ENCODE data around the gene NGEF. TPM values are rescaled to one million over a fixed set of nuclear protein-coding genes. Genes with fewer than 3 reads are reported as not detected.

Gene NGEF
- total RNA-seq, 4 donors from 2014 or later, result 4.0 to 16.5 (median 6.2) TPM

DNA sequence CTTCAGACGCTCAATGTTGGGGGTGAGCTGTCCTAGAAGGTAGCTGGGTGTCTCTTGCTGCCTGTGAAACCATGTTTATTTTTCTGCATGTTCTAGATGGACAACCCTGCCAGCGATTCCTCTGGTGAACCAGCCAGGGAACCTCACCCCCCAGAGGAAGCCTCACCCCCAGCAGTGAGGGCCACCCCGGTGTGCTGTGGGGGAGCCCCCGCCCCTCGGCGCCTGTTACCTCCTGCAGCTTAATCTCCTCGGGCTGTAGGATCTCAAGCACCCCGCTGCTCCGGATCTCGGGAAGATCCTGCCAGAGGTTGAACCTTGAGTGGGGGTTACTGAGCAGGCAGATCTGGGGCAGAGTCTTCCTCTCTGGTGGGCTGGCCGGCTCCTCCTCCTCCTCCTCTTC lies 93.0 kb downstream of the NGEF start:
- no peak overlapping the region for H3K27ac ChIP-seq
- no peaks in the 10 kb centered on the region for H3K9me3 ChIP-seq
- peaks cover 0 to 6% (median 0%) of the 10 kb centered on the region in 3 donors for H3K4me1 ChIP-seq
- DNase-seq, result no peak
- intact Hi-C loops (cut with DNase I), result no loop called here
- WGBS, 2 donors, result 100% methylated on average over 2 of the region's 11 CpGs; no CpG with 5 or more reads in 1 of the 2 donors
- no peak for TF ChIP-seq POLR2A (IDR thresholded peaks at IDR 0.05)
- TF ChIP-seq, protein P1, sequence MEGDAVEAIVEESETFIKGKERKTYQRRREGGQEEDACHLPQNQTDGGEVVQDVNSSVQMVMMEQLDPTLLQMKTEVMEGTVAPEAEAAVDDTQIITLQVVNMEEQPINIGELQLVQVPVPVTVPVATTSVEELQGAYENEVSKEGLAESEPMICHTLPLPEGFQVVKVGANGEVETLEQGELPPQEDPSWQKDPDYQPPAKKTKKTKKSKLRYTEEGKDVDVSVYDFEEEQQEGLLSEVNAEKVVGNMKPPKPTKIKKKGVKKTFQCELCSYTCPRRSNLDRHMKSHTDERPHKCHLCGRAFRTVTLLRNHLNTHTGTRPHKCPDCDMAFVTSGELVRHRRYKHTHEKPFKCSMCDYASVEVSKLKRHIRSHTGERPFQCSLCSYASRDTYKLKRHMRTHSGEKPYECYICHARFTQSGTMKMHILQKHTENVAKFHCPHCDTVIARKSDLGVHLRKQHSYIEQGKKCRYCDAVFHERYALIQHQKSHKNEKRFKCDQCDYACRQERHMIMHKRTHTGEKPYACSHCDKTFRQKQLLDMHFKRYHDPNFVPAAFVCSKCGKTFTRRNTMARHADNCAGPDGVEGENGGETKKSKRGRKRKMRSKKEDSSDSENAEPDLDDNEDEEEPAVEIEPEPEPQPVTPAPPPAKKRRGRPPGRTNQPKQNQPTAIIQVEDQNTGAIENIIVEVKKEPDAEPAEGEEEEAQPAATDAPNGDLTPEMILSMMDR (IDR thresholded peaks at IDR 0.05), result no peak
- H3K27me3 ChIP-seq, result peaks cover 0 to 33% (median 0%) of the 10 kb centered on the region in 4 donors
- H3K4me3 ChIP-seq, result no peak overlapping the region
- H3K36me3 ChIP-seq, result peaks cover 0 to 8% (median 0%) of the 10 kb centered on the region in 3 donors

DNA sequence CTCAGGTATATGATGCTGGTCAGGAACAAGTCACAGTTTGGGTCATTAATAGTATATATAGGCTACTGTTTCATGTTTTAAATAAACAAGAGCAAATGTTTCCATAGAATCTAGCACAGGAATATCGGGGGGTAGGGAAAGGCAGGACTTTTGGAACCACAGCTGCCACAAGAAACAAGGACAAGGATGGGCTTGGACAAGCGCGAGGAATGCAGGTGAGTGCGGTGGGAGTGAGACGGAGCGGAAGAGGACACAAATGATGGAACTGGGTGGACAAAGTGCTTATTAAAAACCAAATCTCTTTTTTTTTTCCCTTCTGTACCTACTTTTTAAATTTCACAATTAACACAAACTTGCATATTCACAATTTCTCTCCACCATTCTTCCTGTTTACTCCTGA lies 93.9 kb downstream of the NGEF start:
- no peak for DNase-seq
- no peaks in the 10 kb centered on the region for H3K9me3 ChIP-seq
- intact Hi-C loops (cut with DNase I), result no loop called here
- TF ChIP-seq, protein P1 (IDR thresholded peaks at IDR 0.05), result no peak
- no peak for TF ChIP-seq POLR2A (IDR thresholded peaks at IDR 0.05)
- WGBS, 2 donors, result 92 to 93% methylated on average over 6 of the region's 6 CpGs
- no peaks in the 10 kb centered on the region for H3K4me1 ChIP-seq
- no peak overlapping the region for H3K27ac ChIP-seq
- no peak overlapping the region for H3K4me3 ChIP-seq
- peaks cover 0 to 31% (median 0%) of the 10 kb centered on the region in 4 donors for H3K27me3 ChIP-seq
- H3K36me3 ChIP-seq, result peaks cover 0 to 8% (median 0%) of the 10 kb centered on the region in 3 donors

DNA sequence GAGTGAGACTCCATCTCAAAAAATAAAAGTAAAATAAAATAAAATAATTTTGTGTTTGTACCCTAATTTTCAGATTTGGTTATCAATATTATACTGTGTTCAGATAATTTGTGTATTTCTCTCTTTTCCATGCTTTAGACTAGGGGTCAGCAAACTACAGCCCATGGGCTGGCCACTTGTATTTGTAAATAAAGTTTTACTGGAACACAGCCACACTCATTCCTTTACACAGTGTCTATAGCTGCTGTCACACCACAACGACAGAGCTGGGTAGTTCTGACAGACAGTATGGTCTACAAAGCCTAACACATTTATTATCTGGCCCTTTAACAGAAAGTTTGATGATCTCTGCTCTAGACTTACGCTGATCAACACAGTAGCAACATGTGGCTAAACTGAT lies 99.2 kb downstream of the NGEF start:
- Histone ChIP-seq H3K4me1 (no peaks in the 10 kb centered on the region), H3K4me3 (no peak overlapping the region), H3K9me3 (peaks cover 0 to 4% (median 0%) of the 10 kb centered on the region in 3 donors), H3K36me3 (no peaks in the 10 kb centered on the region), H3K27me3 (peaks cover 0 to 21% (median 0%) of the 10 kb centered on the region in 4 donors), H3K27ac (no peak overlapping the region)
- intact Hi-C loops (cut with DNase I), result no loop called here
- TF ChIP-seq, protein P1 (IDR thresholded peaks at IDR 0.05), result no peak
- no peak for TF ChIP-seq POLR2A (IDR thresholded peaks at IDR 0.05)
- WGBS, 2 donors, result 64 to 72% methylated on average over 2 of the region's 2 CpGs
- DNase-seq, result no peak

DNA sequence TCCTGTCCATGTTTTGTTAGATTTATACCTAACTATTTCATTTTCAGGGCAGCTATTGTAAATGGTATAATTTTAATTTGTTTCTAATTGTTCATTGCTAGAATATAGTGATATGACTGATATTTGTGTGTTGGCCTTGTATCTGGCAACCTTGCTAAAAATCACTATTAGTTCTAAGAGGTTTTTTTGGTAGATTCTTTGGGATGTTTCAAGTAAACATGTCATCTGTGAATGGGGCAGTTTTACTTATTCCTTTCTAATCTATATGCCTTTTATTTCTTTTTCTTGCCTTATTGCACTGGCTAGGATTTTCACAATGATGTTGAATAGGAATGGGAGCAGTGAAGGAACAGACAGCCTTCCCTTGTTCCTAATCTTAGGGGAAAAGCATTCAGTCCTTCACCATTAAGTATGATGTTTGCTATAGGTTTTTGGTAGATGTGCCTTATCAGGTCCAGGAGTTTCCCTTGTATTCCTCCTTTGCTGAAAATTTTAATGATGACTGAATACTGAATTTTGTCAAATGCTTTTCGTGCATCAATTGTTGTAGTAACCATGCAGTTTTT lies 101.3 kb downstream of the NGEF start:
- no peak for TF ChIP-seq POLR2A (IDR thresholded peaks at IDR 0.05)
- TF ChIP-seq, protein P1 (IDR thresholded peaks at IDR 0.05), result no peak
- peaks cover 0 to 19% (median 0%) of the 10 kb centered on the region in 4 donors for H3K27me3 ChIP-seq
- H3K36me3 ChIP-seq, result no peaks in the 10 kb centered on the region
- intact Hi-C loops (cut with DNase I), result no loop called here
- peaks cover 0 to 4% (median 0%) of the 10 kb centered on the region in 3 donors for H3K9me3 ChIP-seq
- no peak for DNase-seq
- no peak overlapping the region for H3K27ac ChIP-seq
- no peaks in the 10 kb centered on the region for H3K4me1 ChIP-seq
- 48 to 67% methylated on average over 1 of the region's 1 CpG for WGBS, 2 donors
- no peak overlapping the region for H3K4me3 ChIP-seq

DNA sequence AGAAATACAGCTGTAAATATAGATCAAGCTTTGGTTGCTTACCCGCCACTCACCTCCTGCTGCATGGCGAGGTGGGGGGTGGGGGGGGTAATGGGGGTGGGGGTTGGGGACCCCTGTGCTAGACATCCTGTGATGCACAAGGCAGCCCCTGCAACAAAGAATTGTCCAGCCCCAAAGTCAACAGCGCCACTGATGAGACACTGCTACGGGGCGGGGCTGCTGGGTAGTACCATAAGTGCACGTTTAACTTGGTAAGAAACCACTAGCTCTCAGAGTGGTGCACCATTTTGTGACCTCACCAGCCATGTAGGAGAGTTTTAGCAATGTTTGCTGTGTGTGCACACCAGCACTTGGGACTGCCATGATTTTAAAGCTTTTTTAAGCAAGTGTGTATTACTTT lies 102.7 kb downstream of the NGEF start:
- TF ChIP-seq, protein P1 (IDR thresholded peaks at IDR 0.05), result no peak
- no peak for TF ChIP-seq POLR2A (IDR thresholded peaks at IDR 0.05)
- H3K4me3 ChIP-seq, result no peak overlapping the region
- WGBS, 2 donors, result 77 to 94% methylated on average over 2 to 4 of the region's 6 CpGs
- no peak for DNase-seq
- H3K36me3 ChIP-seq, result no peaks in the 10 kb centered on the region
- peaks cover 0 to 4% (median 0%) of the 10 kb centered on the region in 3 donors for H3K9me3 ChIP-seq
- H3K27me3 ChIP-seq, result peaks cover 0 to 17% (median 0%) of the 10 kb centered on the region in 4 donors
- intact Hi-C loops (cut with DNase I), result no loop called here
- no peaks in the 10 kb centered on the region for H3K4me1 ChIP-seq
- H3K27ac ChIP-seq, result no peak overlapping the region
